Smooth muscle cell of the coronary artery (primary cell): ENCODE results near the gene H2BW2. TPM values are rescaled to one million over a fixed set of nuclear protein-coding genes. Genes with fewer than 3 reads are reported as not detected.

ENCODE experiments used
- total RNA-seq: library from RNA; depleted of rRNA; stranded (reverse); fragments of >200 nt; gene quantifications from 2 replicates; pipeline ENCODE4 v1.2.3, GENCODE V29; 2014; ENCODE audit warnings: low replicate concordance

The H2BW2 gene
- total RNA-seq: not detected in 2 replicates

GRCh38 chrX:104039689-104040505 is at the start of gene H2BW2:
Gene H2BW2, plus strand, starts transcription at chrX:104039956. Its CDS starts 39 bp downstream, at chrX:104039995.

GRCh38 chrX:104013606-104014005 is 26.1 kb upstream of the H2BW2 start, which contains the start of gene H2BW1:
Gene H2BW1, minus strand, starts transcription at chrX:104013708. Its CDS starts 132 bp downstream, at chrX:104013576.

GRCh38 chrX:104075778-104076445 is 36.2 kb downstream of the H2BW2 start, which contains the start of gene TMSB15C:
Gene TMSB15C, minus strand, starts transcription at chrX:104076236.

Other genes starting within 250 kb of the H2BW2 start
- 0.94 and 1.5 TPM in 2 replicates for gene RAB9B, start 207.7 kb upstream of the H2BW2 start, total RNA-seq
- gene TMSB15B, start 77.3 kb upstream of the H2BW2 start, total RNA-seq: 1.5 and 5.7 TPM in 2 replicates
- not detected in 2 replicates for gene H2BW1, start 26.2 kb upstream of the H2BW2 start, total RNA-seq
- gene TMSB15C, start 36.3 kb downstream of the H2BW2 start, total RNA-seq: 0.35 and 3.1 TPM in 2 replicates
- 0.12 and 0.98 TPM in 2 replicates for gene ZCCHC18, start 72.6 kb downstream of the H2BW2 start, total RNA-seq
- gene SLC25A53, start 117.1 kb downstream of the H2BW2 start, total RNA-seq: 7.7 and 13.5 TPM in 2 replicates
- 8.0 and 24.4 TPM in 2 replicates for gene FAM199X, start 126.5 kb downstream of the H2BW2 start, total RNA-seq
- not detected in 2 replicates for gene ESX1, start 215.0 kb downstream of the H2BW2 start, total RNA-seq